Spleen (tissue), 7 donors: ENCODE measurements around the gene POU2F3.

ENCODE experiments used
- CTCF ChIP-seq, 11 experiments: fragments of 200-600 bp in 7 of 11; fragments of 450-650 bp in 4 of 11; sonication (generic) in 4 of 11; IDR thresholded peaks in 8 of 11; conservative IDR thresholded peaks in 3 of 11; 1 replicate in 7 of 11; 2 replicates in 4 of 11; pipeline versions ENCODE4 v1.4.0 to v1.8.0; 2016 to 2021; ENCODE audit warnings: antibody characterized with exemption in 11 of 11, inconsistent platforms in 4 of 11, mild to moderate bottlenecking in 1 of 11
- POLR2A ChIP-seq, 3 donors: fragments of 450-650 bp; IDR thresholded peaks; one replicate each; pipeline ENCODE4 v1.5.1; 2017; ENCODE audit warnings: antibody characterized with exemption in 3 of 3, mild to moderate bottlenecking in 1 of 3
- POLR2AphosphoS5 ChIP-seq, 3 donors: sonication (generic); formaldehyde crosslinking; IDR thresholded peaks; one replicate each; pipeline ENCODE4 v1.5.1; 2017; ENCODE audit warnings: antibody characterized with exemption in 3 of 3
- donor health status: DM: no; HTN: no; CAD: no; lungs with moderate emphysema.
- donor health status: DM: no; HTN: no; CAD: no.
- donor health status: DM: no; HTN: no; CAD: no.

- TF ChIP-seq CTCF (IDR thresholded peaks at IDR 0.05 in 8 of 11, conservative IDR thresholded peaks at IDR 0.05 in 3 of 11) (no peak), POLR2AphosphoS5 (IDR thresholded peaks at IDR 0.05) (no peak), POLR2A (IDR thresholded peaks at IDR 0.05) (no peak)
Measured at GRCh38 chr11:120239713-120240640, at the start of gene POU2F3.
